HepG2 (cell line): Measurements from ENCODE around the gene KLF16. TPM values are rescaled to one million over a fixed set of nuclear protein-coding genes. Genes with fewer than 3 reads are reported as not detected.
A peak's percentile ranks its signal among the peaks of the same experiment; 100 is the strongest.

Experiments used
- AGO1 ChIP-seq: fragments of 200-400 bp; formaldehyde crosslinking; IDR thresholded peaks from 2 replicates; pipeline ENCODE4 v1.6.1; 2017; ENCODE audit warnings: mild to moderate bottlenecking, low read depth, low read length, moderate library complexity; ENCODE audit not compliant: poor library complexity, severe bottlenecking
- AHR ChIP-seq: IDR thresholded peaks from 2 replicates; pipeline ENCODE4 v1.6.1; 2018; ENCODE audit warnings: missing genetic modification reagents, missing compliant biosample characterization
- ASH2L ChIP-seq: fragments of 300-600, 200-600 bp; sonication (generic); IDR thresholded peaks from 2 replicates; pipeline ENCODE4 v1.7.0; 2017; ENCODE audit warnings: low read depth, mild to moderate bottlenecking, moderate library complexity, mixed read lengths, low read length; ENCODE audit not compliant: insufficient read length
- FOXK1 ChIP-seq: sonication (generic); formaldehyde crosslinking; IDR thresholded peaks from 2 replicates; pipeline ENCODE4 v1.4.0; 2020; ENCODE audit warnings: low read depth, missing genetic modification reagents, borderline replicate concordance
- FOXP1 ChIP-seq, 2 experiments: fragments of 450-650 bp in 1 of 2; IDR thresholded peaks; 2 replicates each; pipeline ENCODE4 v1.6.1; 2017 to 2018; ENCODE audit warnings: antibody characterized with exemption in 1 of 2
- HIC2 ChIP-seq: sonication (generic); formaldehyde crosslinking; IDR thresholded peaks from 2 replicates; pipeline ENCODE4 v1.9.0; 2022; ENCODE audit warnings: low read depth, missing genetic modification reagents
- ISL2 ChIP-seq: sonication (generic); formaldehyde crosslinking; IDR thresholded peaks from 2 replicates; pipeline ENCODE4 v1.5.0; 2020; ENCODE audit warnings: missing genetic modification reagents
- KLF9 ChIP-seq: IDR thresholded peaks from 2 replicates; pipeline ENCODE4 v1.6.1; 2016; ENCODE audit warnings: low read depth
- KMT2B ChIP-seq: IDR thresholded peaks from 2 replicates; pipeline ENCODE4 v1.6.1; 2016; ENCODE audit warnings: missing genetic modification reagents, missing compliant biosample characterization
- MBNL3 ChIP-seq: fragments of 250-450 bp; sonication (Bioruptor Pico); conservative IDR thresholded peaks from 2 replicates; pipeline ENCODE4 v1.8.0; 2022; ENCODE audit warnings: mild to moderate bottlenecking, inconsistent platforms
- NFE2L2 ChIP-seq: fragments of 150-350 bp; IDR thresholded peaks from 2 replicates; pipeline ENCODE4 v1.6.1; 2014; ENCODE audit warnings: low read length
- NFKBIZ ChIP-seq: IDR thresholded peaks from 2 replicates; pipeline ENCODE4 v1.6.1; 2018; ENCODE audit warnings: missing genetic modification reagents, missing compliant biosample characterization
- NR2C2 ChIP-seq: sonication (generic); formaldehyde crosslinking; IDR thresholded peaks from 2 replicates; pipeline ENCODE4 v1.4.0; 2020; ENCODE audit warnings: missing genetic modification reagents, mild to moderate bottlenecking, moderate library complexity, borderline replicate concordance
- REXO4 ChIP-seq: sonication (generic); formaldehyde crosslinking; IDR thresholded peaks from 2 replicates; pipeline ENCODE4 v1.8.0; 2022; ENCODE audit warnings: missing genetic modification reagents, mild to moderate bottlenecking, borderline replicate concordance
- SALL1 ChIP-seq: sonication (generic); formaldehyde crosslinking; IDR thresholded peaks from 2 replicates; pipeline ENCODE4 v1.8.0; 2022; ENCODE audit warnings: mild to moderate bottlenecking, missing genetic modification reagents
- TGIF2 ChIP-seq: IDR thresholded peaks from 2 replicates; pipeline ENCODE4 v1.6.1; 2016; ENCODE audit warnings: control low read depth, missing compliant biosample characterization
- TP53 ChIP-seq: sonication (generic); formaldehyde crosslinking; conservative IDR thresholded peaks from 2 replicates; pipeline ENCODE4 v1.4.0; 2020; ENCODE audit warnings: missing genetic modification reagents
- ZBED4 ChIP-seq: sonication (generic); formaldehyde crosslinking; IDR thresholded peaks from 2 replicates; pipeline ENCODE4 v1.4.0; 2020; ENCODE audit warnings: missing genetic modification reagents, borderline replicate concordance
- ZC3H13 ChIP-seq: sonication (generic); formaldehyde crosslinking; IDR thresholded peaks from 2 replicates; pipeline ENCODE4 v1.8.1; 2023; ENCODE audit warnings: mild to moderate bottlenecking, missing genetic modification reagents, moderate library complexity
- ZNF143 ChIP-seq: sonication (generic); formaldehyde crosslinking; IDR thresholded peaks from 2 replicates; pipeline ENCODE4 v1.4.0; 2020; ENCODE audit warnings: missing genetic modification reagents
- ZNF296 ChIP-seq: sonication (generic); formaldehyde crosslinking; conservative IDR thresholded peaks from 2 replicates; pipeline ENCODE4 v1.5.0; 2020; ENCODE audit warnings: mild to moderate bottlenecking, missing genetic modification reagents
- ZNF430 ChIP-seq: sonication (generic); formaldehyde crosslinking; IDR thresholded peaks from 2 replicates; pipeline ENCODE4 v1.9.0; 2021; ENCODE audit warnings: mild to moderate bottlenecking, missing genetic modification reagents
- ZNF496 ChIP-seq: sonication (generic); formaldehyde crosslinking; IDR thresholded peaks from 2 replicates; pipeline ENCODE4 v1.8.1; 2023; ENCODE audit warnings: mild to moderate bottlenecking, moderate library complexity, missing genetic modification reagents; ENCODE audit not compliant: insufficient replicate concordance
- ZNF577 ChIP-seq: sonication (generic); formaldehyde crosslinking; IDR thresholded peaks from 2 replicates; pipeline ENCODE4 v1.4.0; 2020; ENCODE audit warnings: mild to moderate bottlenecking, low read depth, missing genetic modification reagents, borderline replicate concordance
- ZNF670 ChIP-seq: sonication (generic); formaldehyde crosslinking; IDR thresholded peaks from 2 replicates; pipeline ENCODE4 v1.8.0; 2022; ENCODE audit warnings: mild to moderate bottlenecking, missing genetic modification reagents, borderline replicate concordance
- ZNF772 ChIP-seq: sonication (generic); formaldehyde crosslinking; IDR thresholded peaks from 2 replicates; pipeline ENCODE4 v1.5.0; 2020; ENCODE audit warnings: mild to moderate bottlenecking, missing genetic modification reagents
- polyA plus RNA-seq, 8 experiments: library from polyadenylated mRNA; depleted of rRNA in 3 of 8; stranded (reverse) in 7 of 8; unstranded in 1 of 8; fragments of >200 nt; fragmentation: Illumina TruSeq in 4 of 8; extraction: Trizol in 4 of 8; gene quantifications; 2 replicates each; pipeline versions ENCODE4 v1.2.1 to v1.2.3, GENCODE V29; 2011 to 2016; ENCODE audit warnings: low read depth in 4 of 8, missing spikeins in 1 of 8, mixed read lengths in 1 of 8; ENCODE audit not compliant: insufficient read depth in 1 of 8
- total RNA-seq, 5 experiments: library from RNA; depleted of rRNA; stranded (reverse); fragments of >200 nt; fragmentation: Illumina TruSeq; extraction: Trizol; gene quantifications; 2 replicates each; pipeline ENCODE4 v1.2.3, GENCODE V29; 2016; ENCODE audit warnings: low read depth in 1 of 5

Gene KLF16
- total and polyA plus RNA-seq, 2 of the 13 experiments (the other 11 are each of a cell fraction or from before 2014, with no cell fraction given), result 3.5 to 6.7 TPM

- TF ChIP-seq ZNF772, result no peak
- TF ChIP-seq ZNF577 (CRISPR knock-in tag), result no peak
- no peak; the same call in 1 of the 2 replicates for TF ChIP-seq KMT2B (CRISPR knock-in tag)
- 0 out of 2 replicates have a peak, but pooled peaks have one; percentile 40 for TF ChIP-seq ZC3H13 (CRISPR knock-in tag)
- TF ChIP-seq ZNF296, result no peak
- TF ChIP-seq ASH2L, result peak; percentile 18
- no peak for TF ChIP-seq ZNF496 (CRISPR knock-in tag)
- TF ChIP-seq AGO1, result peak; percentile 54
- 0 out of 2 replicates have a peak, but pooled peaks have one; percentile 47 for TF ChIP-seq ZNF670 (CRISPR knock-in tag)
- TF ChIP-seq NR2C2 (CRISPR knock-in tag), result peak; percentile 80
- no peak for TF ChIP-seq REXO4 (CRISPR knock-in tag)
- TF ChIP-seq TP53 (CRISPR knock-in tag), result no peak
- TF ChIP-seq ZBED4, result no peak
- no peak for TF ChIP-seq FOXP1 (IDR thresholded peaks at IDR 0.05)
- no peak for TF ChIP-seq FOXP1 (CRISPR knock-in tag; IDR thresholded peaks at IDR 0.05)
- TF ChIP-seq AHR (CRISPR knock-in tag), result no peak
- TF ChIP-seq NFE2L2, result no peak
- TF ChIP-seq NFKBIZ (CRISPR knock-in tag), result no peak
- TF ChIP-seq MBNL3 (CRISPR knock-in tag), result no peak
- TF ChIP-seq ISL2, result no peak
- peak; percentile 37; the same call in 1 of the 2 replicates for TF ChIP-seq FOXK1
- no peak for TF ChIP-seq KLF9 (CRISPR knock-in tag)
- no peak; the same call in 1 of the 2 replicates for TF ChIP-seq ZNF430 (CRISPR knock-in tag)
- 0 out of 2 replicates have a peak, but pooled peaks have one; percentile 35 for TF ChIP-seq HIC2 (CRISPR knock-in tag)
- peak; percentile 72 for TF ChIP-seq SALL1
- no peak for TF ChIP-seq ZNF143 (CRISPR knock-in tag)
- TF ChIP-seq TGIF2 (CRISPR knock-in tag), result no peak
These were observed 480 bp upstream of the KLF16 start (continued) for GRCh38 chr19:1863638-1864479.
